HepG2 (cell line): Measurements from ENCODE around the gene NPW. TPM values are rescaled to one million over a fixed set of nuclear protein-coding genes. Genes with fewer than 3 reads are reported as not detected.

ENCODE experiments used
- BRD4 ChIP-seq: sonication (generic); formaldehyde crosslinking; IDR thresholded peaks from 2 replicates; pipeline ENCODE4 v1.4.0; 2020; ENCODE audit warnings: missing genetic modification reagents
- EEA1 ChIP-seq: sonication (generic); formaldehyde crosslinking; IDR thresholded peaks from 2 replicates; pipeline ENCODE4 v1.5.1; 2020; ENCODE audit warnings: mild to moderate bottlenecking, missing genetic modification reagents, borderline replicate concordance
- FOXP4 ChIP-seq: sonication (generic); formaldehyde crosslinking; IDR thresholded peaks from 2 replicates; pipeline ENCODE4 v1.4.0; 2020; ENCODE audit warnings: missing genetic modification reagents
- HNRNPL ChIP-seq: fragments of 200-400 bp; formaldehyde crosslinking; IDR thresholded peaks from 2 replicates; pipeline ENCODE4 v1.6.1; 2017; ENCODE audit warnings: mild to moderate bottlenecking, low read depth, low read length
- MEF2D ChIP-seq: sonication (generic); formaldehyde crosslinking; IDR thresholded peaks from 2 replicates; pipeline ENCODE4 v1.5.1; 2020; ENCODE audit warnings: mild to moderate bottlenecking, missing genetic modification reagents
- MZF1 ChIP-seq: sonication (generic); formaldehyde crosslinking; IDR thresholded peaks from 2 replicates; pipeline ENCODE4 v1.8.1; 2023; ENCODE audit warnings: mild to moderate bottlenecking, missing genetic modification reagents, borderline replicate concordance
- PPARG ChIP-seq: conservative IDR thresholded peaks from 2 replicates; pipeline ENCODE4 v1.6.1; 2016; ENCODE audit warnings: missing biosample characterization, missing genetic modification reagents
- RFXAP ChIP-seq: sonication (generic); formaldehyde crosslinking; IDR thresholded peaks from 2 replicates; pipeline ENCODE4 v1.4.0; 2020; ENCODE audit warnings: missing genetic modification reagents, borderline replicate concordance
- SMYD3 ChIP-seq: sonication (generic); formaldehyde crosslinking; IDR thresholded peaks from 2 replicates; pipeline ENCODE4 v1.8.1; 2023; ENCODE audit warnings: mild to moderate bottlenecking, missing genetic modification reagents
- SP5 ChIP-seq: IDR thresholded peaks from 2 replicates; pipeline ENCODE4 v1.6.1; 2016; ENCODE audit warnings: low read depth, borderline replicate concordance
- ZFP90 ChIP-seq: sonication (generic); formaldehyde crosslinking; IDR thresholded peaks from 2 replicates; pipeline ENCODE4 v1.8.0; 2022; ENCODE audit warnings: missing genetic modification reagents, mild to moderate bottlenecking, inconsistent platforms, borderline replicate concordance
- ZKSCAN8 ChIP-seq: IDR thresholded peaks from 2 replicates; pipeline ENCODE4 v1.6.1; 2016; ENCODE audit warnings: borderline replicate concordance, missing genetic modification reagents, missing compliant biosample characterization
- ZNF280D ChIP-seq: sonication (generic); formaldehyde crosslinking; IDR thresholded peaks from 2 replicates; pipeline ENCODE4 v1.5.1; 2020; ENCODE audit warnings: mild to moderate bottlenecking, missing genetic modification reagents
- ZNF616 ChIP-seq: sonication (generic); formaldehyde crosslinking; IDR thresholded peaks from 2 replicates; pipeline ENCODE4 v1.5.0; 2020; ENCODE audit warnings: low read depth, mild to moderate bottlenecking, missing genetic modification reagents
- ZNF883 ChIP-seq: sonication (generic); formaldehyde crosslinking; IDR thresholded peaks from 2 replicates; pipeline ENCODE4 v1.5.1; 2020; ENCODE audit warnings: mild to moderate bottlenecking, missing genetic modification reagents; ENCODE audit errors: not compliant biosample characterization
- polyA plus RNA-seq, 8 experiments: library from polyadenylated mRNA; depleted of rRNA in 3 of 8; stranded (reverse) in 7 of 8; unstranded in 1 of 8; fragments of >200 nt; fragmentation: Illumina TruSeq in 4 of 8; extraction: Trizol in 4 of 8; gene quantifications; 2 replicates each; pipeline versions ENCODE4 v1.2.1 to v1.2.3, GENCODE V29; 2011 to 2016; ENCODE audit warnings: low read depth in 4 of 8, missing spikeins in 1 of 8, mixed read lengths in 1 of 8; ENCODE audit not compliant: insufficient read depth in 1 of 8
- total RNA-seq, 5 experiments: library from RNA; depleted of rRNA; stranded (reverse); fragments of >200 nt; fragmentation: Illumina TruSeq; extraction: Trizol; gene quantifications; 2 replicates each; pipeline ENCODE4 v1.2.3, GENCODE V29; 2016; ENCODE audit warnings: low read depth in 1 of 5

Gene NPW
- total and polyA plus RNA-seq, 2 of the 13 experiments (the other 11 are each of a cell fraction or from before 2014, with no cell fraction given) = 0.24 to 0.97 TPM

GRCh38 chr16:2034696-2035430, 15.3 kb downstream of the NPW start (continued):
- 0 out of 2 replicates have a peak, but pooled peaks have one; percentile 2 for TF ChIP-seq ZNF280D (CRISPR knock-in tag)
- peak; percentile 85 for TF ChIP-seq HNRNPL
- no peak for TF ChIP-seq MEF2D
- no peak for TF ChIP-seq ZNF616
- no peak for TF ChIP-seq PPARG
- TF ChIP-seq SP5 (CRISPR knock-in tag) = 0 out of 2 replicates have a peak, but pooled peaks have one; percentile 20
- 0 out of 2 replicates have a peak, but pooled peaks have one; percentile 22 for TF ChIP-seq FOXP4
- TF ChIP-seq RFXAP (CRISPR knock-in tag) = peak; percentile 24; the same call in 1 of the 2 replicates
- TF ChIP-seq ZFP90 (CRISPR knock-in tag) = no peak; the same call in 1 of the 2 replicates
- TF ChIP-seq SMYD3 (CRISPR knock-in tag) = no peak
- TF ChIP-seq ZKSCAN8 (CRISPR knock-in tag) = no peak
- no peak for TF ChIP-seq MZF1
- peak; percentile 74; the same call in 1 of the 2 replicates for TF ChIP-seq EEA1 (CRISPR knock-in tag)
- TF ChIP-seq BRD4 (CRISPR knock-in tag) = peak; percentile 68; the same call in 1 of the 2 replicates
- TF ChIP-seq ZNF883 (CRISPR knock-in tag) = peak; percentile 17
- TF ChIP-seq, all 625 proteins: peak for 28
